Spleen (tissue), 7 donors: ENCODE results near the gene XPO6.
A peak's percentile ranks its signal among the peaks of the same experiment; 100 is the strongest.

Experiments
- POLR2A ChIP-seq, 3 donors: fragments of 450-650 bp; IDR thresholded peaks; one replicate each; pipeline ENCODE4 v1.5.1; 2017; ENCODE audit warnings: antibody characterized with exemption in 3 of 3, mild to moderate bottlenecking in 1 of 3
- POLR2AphosphoS5 ChIP-seq, 3 donors: sonication (generic); formaldehyde crosslinking; IDR thresholded peaks; one replicate each; pipeline ENCODE4 v1.5.1; 2017; ENCODE audit warnings: antibody characterized with exemption in 3 of 3
- TF ChIP-seq, protein P1 (sequence below), 11 experiments: fragments of 200-600 bp in 7 of 11; fragments of 450-650 bp in 4 of 11; sonication (generic) in 4 of 11; IDR thresholded peaks in 8 of 11; conservative IDR thresholded peaks in 3 of 11; 1 replicate in 7 of 11; 2 replicates in 4 of 11; pipeline versions ENCODE4 v1.4.0 to v1.8.0; 2016 to 2021; ENCODE audit warnings: antibody characterized with exemption in 11 of 11, inconsistent platforms in 4 of 11, mild to moderate bottlenecking in 1 of 11
- donor health status: DM: no; HTN: no; CAD: no; lungs with moderate emphysema.
- donor health status: DM: no; HTN: no; CAD: no.
- donor health status: DM: no; HTN: no; CAD: no.

DNA sequence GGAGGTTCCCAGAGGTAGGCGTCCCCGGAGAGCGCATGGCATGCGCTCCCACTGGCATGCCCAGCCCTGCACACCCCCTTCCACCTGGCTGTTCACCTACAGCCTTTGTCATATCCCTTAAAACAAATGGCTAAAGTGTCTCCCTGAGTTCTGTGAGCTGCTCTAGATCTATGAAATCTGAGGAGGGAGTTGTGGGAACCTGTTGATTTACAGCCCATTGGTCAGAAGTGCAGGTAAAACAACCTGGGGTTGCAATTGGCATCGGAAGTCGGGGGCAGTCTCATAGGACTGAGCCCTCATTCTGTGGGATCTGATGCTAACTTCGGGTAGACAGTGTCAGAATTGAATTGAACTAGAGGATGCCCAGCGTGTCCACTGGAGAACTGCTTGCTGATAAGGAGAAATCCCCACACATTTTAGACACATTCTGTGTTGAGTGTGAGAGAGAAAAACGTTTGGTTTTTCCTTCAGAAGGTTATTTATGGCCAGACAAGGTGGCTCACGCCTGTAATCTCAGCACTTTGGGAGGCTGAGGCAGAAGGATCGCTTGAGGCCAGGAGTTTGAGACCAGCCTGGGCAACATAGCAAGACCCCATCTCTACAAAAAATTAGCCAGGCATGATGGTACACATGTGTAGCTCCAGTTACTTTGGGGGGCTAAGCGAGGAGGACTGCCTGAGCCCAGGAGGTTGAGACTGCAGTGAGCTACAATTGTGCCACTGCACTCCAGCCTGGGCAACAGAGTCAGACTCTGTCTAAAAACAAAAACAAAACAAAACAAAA, 126.2 kb downstream of the XPO6 start:
- TF ChIP-seq, protein P1, sequence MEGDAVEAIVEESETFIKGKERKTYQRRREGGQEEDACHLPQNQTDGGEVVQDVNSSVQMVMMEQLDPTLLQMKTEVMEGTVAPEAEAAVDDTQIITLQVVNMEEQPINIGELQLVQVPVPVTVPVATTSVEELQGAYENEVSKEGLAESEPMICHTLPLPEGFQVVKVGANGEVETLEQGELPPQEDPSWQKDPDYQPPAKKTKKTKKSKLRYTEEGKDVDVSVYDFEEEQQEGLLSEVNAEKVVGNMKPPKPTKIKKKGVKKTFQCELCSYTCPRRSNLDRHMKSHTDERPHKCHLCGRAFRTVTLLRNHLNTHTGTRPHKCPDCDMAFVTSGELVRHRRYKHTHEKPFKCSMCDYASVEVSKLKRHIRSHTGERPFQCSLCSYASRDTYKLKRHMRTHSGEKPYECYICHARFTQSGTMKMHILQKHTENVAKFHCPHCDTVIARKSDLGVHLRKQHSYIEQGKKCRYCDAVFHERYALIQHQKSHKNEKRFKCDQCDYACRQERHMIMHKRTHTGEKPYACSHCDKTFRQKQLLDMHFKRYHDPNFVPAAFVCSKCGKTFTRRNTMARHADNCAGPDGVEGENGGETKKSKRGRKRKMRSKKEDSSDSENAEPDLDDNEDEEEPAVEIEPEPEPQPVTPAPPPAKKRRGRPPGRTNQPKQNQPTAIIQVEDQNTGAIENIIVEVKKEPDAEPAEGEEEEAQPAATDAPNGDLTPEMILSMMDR (IDR thresholded peaks at IDR 0.05 in 8 of 11, conservative IDR thresholded peaks at IDR 0.05 in 3 of 11) = no peak
- TF ChIP-seq POLR2A (IDR thresholded peaks at IDR 0.05) (no peak), POLR2AphosphoS5 (IDR thresholded peaks at IDR 0.05) (peak in 1 of 3 donors; percentile 17)
